DMS153 treated with DMSO at 0.1 percent for 48 hours (cell line): Measurements from ENCODE around the gene DOK5.

ENCODE experiments used
- DNase-seq: peaks from one replicate; lab custom pipeline; 2025; ENCODE audit not compliant: unreplicated experiment; lab: John Stamatoyannopoulos, UW

Gene DOK5

GRCh38 chr20:54691327-54691726 is 215.9 kb downstream of the DOK5 start:
- no peak for DNase-seq

GRCh38 chr20:54692168-54692887 is 216.9 kb downstream of the DOK5 start:
- DNase-seq, result no peak

- DNase-seq, result no peak
These were observed 219.1 kb downstream of the DOK5 start for GRCh38 chr20:54694516-54694915.

- no peak for DNase-seq
These were observed 223.0 kb downstream of the DOK5 start for GRCh38 chr20:54698373-54698772.
